Ishikawa (cell line): Measurements from ENCODE around the gene SMU1.

Source experiments
- CEBPB ChIP-seq: IDR thresholded peaks from 2 replicates; pipeline ENCODE4 v1.6.1; 2012
- CREB1 ChIP-seq: IDR thresholded peaks from 2 replicates; pipeline ENCODE4 v1.6.1; 2012; ENCODE audit warnings: low read depth
- EGR1 ChIP-seq: IDR thresholded peaks from 2 replicates; pipeline ENCODE4 v1.6.1; 2012
- EP300 ChIP-seq: IDR thresholded peaks from 2 replicates; pipeline ENCODE4 v1.6.1; 2012; ENCODE audit warnings: borderline replicate concordance
- FOXM1 ChIP-seq: IDR thresholded peaks from 2 replicates; pipeline ENCODE4 v1.6.1; 2012; ENCODE audit warnings: low read depth, borderline replicate concordance
- MAX ChIP-seq: IDR thresholded peaks from 2 replicates; pipeline ENCODE4 v1.6.1; 2012
- NFIC ChIP-seq: IDR thresholded peaks from 2 replicates; pipeline ENCODE4 v1.6.1; 2012
- RAD21 ChIP-seq: IDR thresholded peaks from 2 replicates; pipeline ENCODE4 v1.6.1; 2012; ENCODE audit warnings: low read depth
- TAF1 ChIP-seq: IDR thresholded peaks from 2 replicates; pipeline ENCODE4 v1.6.1; 2012; ENCODE audit warnings: low read depth, mild to moderate bottlenecking
- TCF12 ChIP-seq: IDR thresholded peaks from 2 replicates; pipeline ENCODE4 v1.6.1; 2012; ENCODE audit warnings: low read depth
- TEAD4 ChIP-seq: IDR thresholded peaks from 2 replicates; pipeline ENCODE4 v1.6.1; 2012
- YY1 ChIP-seq: IDR thresholded peaks from 2 replicates; pipeline ENCODE4 v1.6.1; 2012; ENCODE audit warnings: low read depth
- ZBTB7A ChIP-seq: IDR thresholded peaks from 2 replicates; pipeline ENCODE4 v1.6.1; 2012; ENCODE audit warnings: low read depth
- TF ChIP-seq, protein P1 (sequence below): IDR thresholded peaks from 2 replicates; pipeline ENCODE4 v1.6.1; 2012; ENCODE audit warnings: low read depth, mild to moderate bottlenecking
- TF ChIP-seq, protein P2 (sequence below): IDR thresholded peaks from 2 replicates; pipeline ENCODE4 v1.6.1; 2012

Gene SMU1

DNA sequence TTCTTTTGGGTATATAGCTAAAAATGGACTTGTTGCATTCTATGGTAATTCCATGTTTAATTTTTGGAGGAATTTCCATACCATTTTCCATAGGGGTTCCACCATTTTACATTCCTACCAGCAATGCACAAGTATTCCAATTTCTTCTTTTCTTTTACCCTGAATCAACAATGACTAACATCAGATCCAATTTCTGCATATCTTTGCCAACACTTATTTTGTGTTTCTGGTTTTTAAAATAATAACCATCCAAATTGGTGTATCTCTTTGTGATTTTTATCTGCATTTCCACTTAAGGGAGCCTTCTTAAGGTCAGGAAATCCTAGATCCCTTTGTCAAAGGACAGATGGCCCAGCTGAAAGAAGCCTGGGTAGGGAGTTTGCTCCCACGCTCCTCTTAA is 29.5 kb upstream of the SMU1 start:
- TF ChIP-seq YY1 (no peak), EGR1 (no peak), RAD21 (no peak), TEAD4 (no peak), CEBPB (no peak), TCF12 (no peak), NFIC (no peak), TAF1 (no peak), MAX (no peak), ZBTB7A (no peak), CREB1 (no peak), FOXM1 (no peak), EP300 (no peak)
- TF ChIP-seq, protein P1, sequence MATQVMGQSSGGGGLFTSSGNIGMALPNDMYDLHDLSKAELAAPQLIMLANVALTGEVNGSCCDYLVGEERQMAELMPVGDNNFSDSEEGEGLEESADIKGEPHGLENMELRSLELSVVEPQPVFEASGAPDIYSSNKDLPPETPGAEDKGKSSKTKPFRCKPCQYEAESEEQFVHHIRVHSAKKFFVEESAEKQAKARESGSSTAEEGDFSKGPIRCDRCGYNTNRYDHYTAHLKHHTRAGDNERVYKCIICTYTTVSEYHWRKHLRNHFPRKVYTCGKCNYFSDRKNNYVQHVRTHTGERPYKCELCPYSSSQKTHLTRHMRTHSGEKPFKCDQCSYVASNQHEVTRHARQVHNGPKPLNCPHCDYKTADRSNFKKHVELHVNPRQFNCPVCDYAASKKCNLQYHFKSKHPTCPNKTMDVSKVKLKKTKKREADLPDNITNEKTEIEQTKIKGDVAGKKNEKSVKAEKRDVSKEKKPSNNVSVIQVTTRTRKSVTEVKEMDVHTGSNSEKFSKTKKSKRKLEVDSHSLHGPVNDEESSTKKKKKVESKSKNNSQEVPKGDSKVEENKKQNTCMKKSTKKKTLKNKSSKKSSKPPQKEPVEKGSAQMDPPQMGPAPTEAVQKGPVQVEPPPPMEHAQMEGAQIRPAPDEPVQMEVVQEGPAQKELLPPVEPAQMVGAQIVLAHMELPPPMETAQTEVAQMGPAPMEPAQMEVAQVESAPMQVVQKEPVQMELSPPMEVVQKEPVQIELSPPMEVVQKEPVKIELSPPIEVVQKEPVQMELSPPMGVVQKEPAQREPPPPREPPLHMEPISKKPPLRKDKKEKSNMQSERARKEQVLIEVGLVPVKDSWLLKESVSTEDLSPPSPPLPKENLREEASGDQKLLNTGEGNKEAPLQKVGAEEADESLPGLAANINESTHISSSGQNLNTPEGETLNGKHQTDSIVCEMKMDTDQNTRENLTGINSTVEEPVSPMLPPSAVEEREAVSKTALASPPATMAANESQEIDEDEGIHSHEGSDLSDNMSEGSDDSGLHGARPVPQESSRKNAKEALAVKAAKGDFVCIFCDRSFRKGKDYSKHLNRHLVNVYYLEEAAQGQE = no peak
- TF ChIP-seq, protein P2, sequence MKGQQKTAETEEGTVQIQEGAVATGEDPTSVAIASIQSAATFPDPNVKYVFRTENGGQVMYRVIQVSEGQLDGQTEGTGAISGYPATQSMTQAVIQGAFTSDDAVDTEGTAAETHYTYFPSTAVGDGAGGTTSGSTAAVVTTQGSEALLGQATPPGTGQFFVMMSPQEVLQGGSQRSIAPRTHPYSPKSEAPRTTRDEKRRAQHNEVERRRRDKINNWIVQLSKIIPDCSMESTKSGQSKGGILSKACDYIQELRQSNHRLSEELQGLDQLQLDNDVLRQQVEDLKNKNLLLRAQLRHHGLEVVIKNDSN = no peak

DNA sequence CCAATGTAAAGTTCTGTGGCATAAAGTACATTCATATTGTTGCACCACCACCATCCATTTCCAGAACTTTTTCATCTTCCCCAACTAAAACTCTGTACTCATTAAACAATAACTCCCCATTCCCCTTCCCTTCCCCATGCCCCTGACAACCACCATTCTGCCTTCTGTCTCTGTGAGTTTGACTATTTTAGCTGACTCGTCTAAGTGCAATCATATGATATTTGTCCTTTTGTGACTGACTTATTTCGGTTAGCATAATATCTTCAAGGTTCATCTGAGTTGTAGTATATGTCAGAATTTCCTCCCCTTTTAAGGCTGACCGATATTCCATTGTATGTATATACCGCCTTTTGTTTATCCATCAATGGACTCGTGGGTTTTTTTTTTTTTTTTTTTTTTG is 29.0 kb upstream of the SMU1 start:
- TF ChIP-seq CREB1 = no peak
- TF ChIP-seq CEBPB = no peak
- no peak for TF ChIP-seq NFIC
- TF ChIP-seq EGR1 = no peak
- no peak for TF ChIP-seq EP300
- TF ChIP-seq, protein P1 = no peak
- TF ChIP-seq FOXM1 = no peak
- TF ChIP-seq YY1 = no peak
- TF ChIP-seq RAD21 = no peak
- no peak for TF ChIP-seq TCF12
- no peak for TF ChIP-seq TAF1

- TF ChIP-seq TCF12 = no peak
- TF ChIP-seq ZBTB7A = no peak
Measured at GRCh38 chr9:33104401-33104800, 27.9 kb upstream of the SMU1 start.

DNA sequence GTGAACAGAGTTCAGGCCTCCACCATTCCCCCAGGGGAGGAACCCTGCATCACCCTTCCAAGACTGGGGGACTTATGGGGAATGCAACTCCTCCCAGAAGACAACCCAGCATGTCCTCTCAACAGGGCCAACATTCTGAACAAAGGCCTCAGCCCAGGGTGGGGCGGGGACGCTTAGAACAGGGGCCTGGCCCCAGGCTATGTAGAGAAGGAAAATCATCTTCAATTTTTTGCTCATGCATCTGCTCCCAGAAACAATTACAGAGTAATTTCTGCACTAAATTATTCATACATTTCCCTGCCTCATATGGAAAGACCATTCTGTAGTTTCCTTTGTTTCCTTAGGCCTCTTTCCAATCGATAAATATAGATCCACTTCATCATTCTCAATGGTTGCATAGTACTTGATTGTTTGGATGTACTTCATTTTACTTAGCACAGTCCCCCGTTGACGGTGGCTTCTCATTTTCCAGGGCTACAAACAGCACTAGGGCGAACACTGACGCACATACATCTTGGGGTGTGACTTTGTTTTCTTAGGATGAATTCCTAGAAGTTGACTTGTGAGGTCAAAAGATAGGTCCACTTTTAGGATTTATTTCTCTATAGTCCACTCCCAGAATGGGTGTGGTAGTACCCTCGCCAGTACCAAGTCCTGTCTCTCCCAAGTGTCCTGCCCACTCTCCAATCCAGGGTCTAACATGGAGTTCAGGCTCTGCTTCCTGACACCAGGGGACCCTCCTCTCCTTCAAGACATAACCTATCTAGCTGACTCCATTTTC is 27.2 kb upstream of the SMU1 start:
- TF ChIP-seq YY1 = no peak
- no peak for TF ChIP-seq RAD21
- no peak for TF ChIP-seq TEAD4
- no peak for TF ChIP-seq TAF1
- TF ChIP-seq, protein P2 = no peak
- TF ChIP-seq MAX = no peak
- no peak for TF ChIP-seq EP300
- no peak for TF ChIP-seq NFIC
- no peak for TF ChIP-seq FOXM1
- TF ChIP-seq, protein P1 = no peak
- no peak for TF ChIP-seq TCF12
